ENCODE results near the gene PBX4. TPM values are rescaled to one million over a fixed set of nuclear protein-coding genes. Genes with fewer than 3 reads are reported as not detected.

Gene PBX4
- total and polyA plus RNA-seq, 2 of the 8 experiments (the other 6 are each of a cell fraction or from before 2014, with no cell fraction given): 3.4 to 3.8 TPM

GRCh38 chr19:19546751-19547162 is 71.7 kb downstream of the PBX4 start:
- Histone ChIP-seq H3K9me3 (ENCODE audit: insufficient read depth in 2 of 2, low read depth in 1 of 2, low read length in 1 of 2) (no peaks in the 10 kb centered on the region), H4K8ac (ENCODE audit: extremely low read depth, insufficient read depth, low read length) (no peak overlapping the region), H3K4me3 (ENCODE audit: extremely low read depth in 1 of 4, insufficient read depth in 2 of 4, low read depth in 3 of 4, low read length in 4 of 4) (no peak overlapping the region), H3K23ac (ENCODE audit: insufficient read length) (no peak overlapping the region), H2BK20ac (ENCODE audit: low read length) (no peak overlapping the region), H3K18ac (ENCODE audit: extremely low read depth, low read length) (no peak overlapping the region), H3K23me2 (ENCODE audit: low read depth, low read length) (no peaks in the 10 kb centered on the region), H3K56ac (replicated peaks; ENCODE audit: insufficient read length, low read depth, low read length) (no peak overlapping the region), H4K20me1 (replicated peaks in 1 of 2; ENCODE audit: control insufficient read depth in 1 of 2, insufficient read depth in 2 of 2, low read length in 2 of 2) (no peaks in the 10 kb centered on the region), H3K4ac (replicated peaks; ENCODE audit: insufficient read length, low read depth, low read length) (no peak overlapping the region), H2AK5ac (ENCODE audit: low read depth, low read length) (no peak overlapping the region), H2BK12ac (ENCODE audit: low read depth, low read length) (no peak overlapping the region), H3K14ac (ENCODE audit: insufficient read length) (no peak overlapping the region), H2BK120ac (replicated peaks; ENCODE audit: low read depth, low read length) (no peak overlapping the region), H2BK15ac (ENCODE audit: low read length) (no peak overlapping the region), H4K5ac (ENCODE audit: insufficient read length, low read depth, low read length) (no peak overlapping the region), H3K4me2 (ENCODE audit: insufficient read depth in 1 of 2, low read depth in 2 of 2, low read length in 2 of 2) (no peak overlapping the region), H3K79me1 (ENCODE audit: low read depth, low read length) (no peaks in the 10 kb centered on the region), H2BK5ac (ENCODE audit: low read depth, low read length) (no peak overlapping the region), H3K79me2 (ENCODE audit: control insufficient read depth in 1 of 2, insufficient read depth in 2 of 2, low read length in 2 of 2) (no peaks in the 10 kb centered on the region), H3K27ac (ENCODE audit: low read depth, low read length) (no peak overlapping the region), H3K4me1 (replicated peaks in 1 of 4; ENCODE audit: control insufficient read depth in 3 of 4, insufficient read depth in 4 of 4, low read length in 3 of 4) (no peaks in the 10 kb centered on the region; a peak in 3 of 7 replicates), H4K91ac (replicated peaks; ENCODE audit: insufficient read length, low read length) (no peak overlapping the region), H3K36me3 (ENCODE audit: control insufficient read depth in 2 of 4, insufficient read depth in 4 of 4, low read length in 3 of 4) (no peaks in the 10 kb centered on the region), H3K27me3 (replicated peaks in 1 of 4; ENCODE audit: control insufficient read depth in 3 of 4, extremely low read depth in 1 of 4, insufficient read depth in 3 of 4, low read length in 3 of 4) (no peaks in the 10 kb centered on the region; a peak in 1 of 7 replicates), H3K9ac (replicated peaks in 1 of 4; ENCODE audit: extremely low read depth in 1 of 4, low read depth in 3 of 4, low read length in 3 of 4) (no peak overlapping the region), H2AFZ (ENCODE audit: low read length) (no peak overlapping the region)
- FAIRE-seq (no peak), DNase-seq (ENCODE audit: low read depth in 1 of 2, low spot score in 2 of 2) (no peak)
- WGBS, 2 experiments (ENCODE audit: extremely low coverage in 1 of 2, insufficient coverage in 1 of 2, insufficient read length in 1 of 2, insufficient replicate concordance in 2 of 2, low coverage in 1 of 2, low lambda C conversion rate in 2 of 2, missing lambda C conversion rate in 1 of 2): 90% methylated on average over 8 of the region's 19 CpGs; no CpG with 5 or more reads in 1 of the 2 experiments
- CTCF ChIA-PET (ENCODE audit: partially characterized antibody): interaction anchor here (1.1 to 15.7 kb wide), 5 partner anchors 11 to 97 kb away, joined by 3 to 223 read pairs (median 4); partner anchors contain the start of gene GMIP
- POLR2A ChIA-PET (ENCODE audit: partially characterized antibody): interaction anchor here (0.8 to 2.3 kb wide), 3 partner anchors 13 to 14 kb away, joined by 3 to 7 read pairs (median 7); no protein-coding TSS in a partner anchor
- TF ChIP-seq ATF2 (IDR thresholded peaks at IDR 0.05; ENCODE audit: low read length) (no peak), ASH2L (IDR thresholded peaks at IDR 0.05; ENCODE audit: low read length) (no peak), CTCF (IDR thresholded peaks at IDR 0.05; ENCODE audit: control extremely low read depth in 1 of 3, insufficient read depth in 1 of 3, low read depth in 1 of 3, low read length in 3 of 3) (no peak), RBBP5 (IDR thresholded peaks at IDR 0.05; ENCODE audit: borderline replicate concordance, low read depth, low read length) (no peak), TBP (IDR thresholded peaks at IDR 0.05; ENCODE audit: low read depth, low read length) (no peak), BRCA1 (IDR thresholded peaks at IDR 0.05; ENCODE audit: low read depth, low read length) (no peak), RNF2 (IDR thresholded peaks at IDR 0.05; ENCODE audit: borderline replicate concordance, low read depth, low read length, missing control alignments, poor library complexity, severe bottlenecking) (no peak), TAF7 (optimal IDR thresholded peaks at IDR 0.05; ENCODE audit: borderline replicate concordance, low read depth, low read length) (no peak), CBX8 (IDR thresholded peaks at IDR 0.05; ENCODE audit: borderline replicate concordance, low read depth, low read length) (no peak)
